Endothelial cell (in vitro differentiated cells): ENCODE results near the gene NEURL4. TPM values are rescaled to one million over a fixed set of nuclear protein-coding genes. Genes with fewer than 3 reads are reported as not detected.

Source experiments
- DNase-seq: peaks from one replicate; pipeline ENCODE4 v3.0.0; 2021; ENCODE audit warnings: low spot score
- H3K27ac Mint-ChIP-seq: one replicate; pipeline ENCODE4 v1.8.0; 2021; ENCODE audit warnings: mixed read lengths, inconsistent platforms; ENCODE audit not compliant: unreplicated experiment
- H3K27me3 Mint-ChIP-seq: one replicate; pipeline ENCODE4 v1.8.0; 2021; ENCODE audit warnings: mild to moderate bottlenecking, moderate library complexity, mixed read lengths, inconsistent platforms; ENCODE audit not compliant: unreplicated experiment
- H3K36me3 Mint-ChIP-seq: one replicate; pipeline ENCODE4 v1.8.0; 2021; ENCODE audit warnings: mild to moderate bottlenecking, low read depth, mixed read lengths, inconsistent platforms; ENCODE audit not compliant: unreplicated experiment
- H3K4me1 Mint-ChIP-seq: one replicate; pipeline ENCODE4 v1.8.0; 2021; ENCODE audit warnings: mild to moderate bottlenecking, mixed read lengths, inconsistent platforms; ENCODE audit not compliant: unreplicated experiment
- H3K4me3 Mint-ChIP-seq: one replicate; pipeline ENCODE4 v1.8.0; 2021; ENCODE audit warnings: mild to moderate bottlenecking, mixed read lengths, inconsistent platforms; ENCODE audit not compliant: unreplicated experiment
- H3K9me3 Mint-ChIP-seq: one replicate; pipeline ENCODE4 v1.8.0; 2021; ENCODE audit warnings: mixed read lengths, inconsistent platforms; ENCODE audit not compliant: unreplicated experiment
- total RNA-seq: library from RNA; stranded (reverse); fragmentation: NEBNext Ultra II Directional; extraction: Animal tissue kit (Norgen Biotek cat#: 25700); gene quantifications from one replicate; pipeline ENCODE4 v1.2.1, GENCODE V29; 2021; ENCODE audit not compliant: unreplicated experiment
- TF ChIP-seq, protein P1 (sequence below): fragments of 200-600 bp; sonication (generic); IDR thresholded peaks from one replicate; pipeline ENCODE4 v1.5.0; 2021; ENCODE audit warnings: antibody characterized with exemption; ENCODE audit not compliant: unreplicated experiment

Gene NEURL4
- total RNA-seq, 1 donor from 2014 or later, result 55.7 TPM

DNA sequence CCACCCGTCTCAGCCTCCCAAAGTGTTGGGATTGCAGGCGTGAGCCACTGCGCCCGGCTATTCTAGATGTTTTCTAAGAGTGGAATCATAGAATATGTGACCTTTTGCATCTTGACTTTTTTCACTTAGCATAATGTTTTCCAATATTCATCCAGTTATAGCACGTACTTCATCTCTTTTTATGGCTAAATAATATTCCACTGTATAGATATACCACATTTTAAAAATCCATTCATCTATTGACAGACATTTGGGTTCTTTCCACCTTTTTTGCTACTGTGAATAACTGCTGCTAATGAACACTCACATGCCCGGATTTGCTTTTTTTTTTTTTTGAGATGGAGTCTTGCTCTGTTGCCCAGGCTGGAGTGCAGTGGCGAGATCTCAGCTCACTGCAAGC lies 25.0 kb downstream of the NEURL4 start:
- Mint-ChIP-seq H3K36me3 (peaks cover 6% of the 10 kb centered on the region), H3K4me3 (no peak overlapping the region), H3K9me3 (no peaks in the 10 kb centered on the region), H3K4me1 (peaks cover 18% of the 10 kb centered on the region), H3K27me3 (peaks cover 15% of the 10 kb centered on the region), H3K27ac (peak overlapping the region; percentile 75)
- no peak for DNase-seq
- TF ChIP-seq, protein P1, sequence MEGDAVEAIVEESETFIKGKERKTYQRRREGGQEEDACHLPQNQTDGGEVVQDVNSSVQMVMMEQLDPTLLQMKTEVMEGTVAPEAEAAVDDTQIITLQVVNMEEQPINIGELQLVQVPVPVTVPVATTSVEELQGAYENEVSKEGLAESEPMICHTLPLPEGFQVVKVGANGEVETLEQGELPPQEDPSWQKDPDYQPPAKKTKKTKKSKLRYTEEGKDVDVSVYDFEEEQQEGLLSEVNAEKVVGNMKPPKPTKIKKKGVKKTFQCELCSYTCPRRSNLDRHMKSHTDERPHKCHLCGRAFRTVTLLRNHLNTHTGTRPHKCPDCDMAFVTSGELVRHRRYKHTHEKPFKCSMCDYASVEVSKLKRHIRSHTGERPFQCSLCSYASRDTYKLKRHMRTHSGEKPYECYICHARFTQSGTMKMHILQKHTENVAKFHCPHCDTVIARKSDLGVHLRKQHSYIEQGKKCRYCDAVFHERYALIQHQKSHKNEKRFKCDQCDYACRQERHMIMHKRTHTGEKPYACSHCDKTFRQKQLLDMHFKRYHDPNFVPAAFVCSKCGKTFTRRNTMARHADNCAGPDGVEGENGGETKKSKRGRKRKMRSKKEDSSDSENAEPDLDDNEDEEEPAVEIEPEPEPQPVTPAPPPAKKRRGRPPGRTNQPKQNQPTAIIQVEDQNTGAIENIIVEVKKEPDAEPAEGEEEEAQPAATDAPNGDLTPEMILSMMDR, result no peak

DNA sequence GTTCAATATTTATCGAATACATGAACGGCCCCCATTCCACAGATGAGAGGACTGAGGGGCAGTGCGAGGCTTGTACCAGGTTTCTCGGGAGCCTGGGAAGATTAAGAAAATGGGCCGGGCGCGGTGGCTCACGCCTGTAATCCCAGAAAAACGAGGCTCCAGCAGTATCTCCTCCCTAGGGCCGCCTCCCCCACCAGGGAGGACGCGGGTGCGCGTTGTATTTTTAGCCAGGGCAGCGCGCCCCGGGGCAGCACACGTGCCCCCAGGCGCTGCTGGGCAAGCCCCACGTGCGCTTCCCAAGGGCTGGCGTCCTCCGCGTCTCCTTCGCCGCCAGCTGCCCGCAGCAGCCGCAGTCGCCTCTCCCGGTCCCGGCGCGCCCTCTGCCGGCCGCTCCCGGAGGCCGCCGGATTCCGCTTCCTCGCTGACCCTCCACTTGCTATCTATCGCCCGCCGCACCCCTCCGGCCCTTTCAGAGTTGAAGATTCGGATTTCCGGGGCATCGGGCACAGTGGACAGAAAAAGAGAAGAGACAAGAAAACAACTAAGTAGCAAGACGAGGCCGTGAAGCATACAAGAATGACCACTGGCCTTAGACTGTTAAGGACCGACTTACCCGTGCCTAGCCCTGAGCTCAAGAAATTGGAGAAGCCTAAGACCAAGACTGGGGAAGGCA lies 32.8 kb downstream of the NEURL4 start:
- Mint-ChIP-seq H3K27ac (no peak overlapping the region), H3K27me3 (peaks cover 15% of the 10 kb centered on the region), H3K36me3 (no peaks in the 10 kb centered on the region), H3K4me3 (no peak overlapping the region), H3K4me1 (peaks cover 18% of the 10 kb centered on the region), H3K9me3 (no peaks in the 10 kb centered on the region)
- TF ChIP-seq, protein P1, result peak; percentile 79
- peak; percentile 95 for DNase-seq

DNA sequence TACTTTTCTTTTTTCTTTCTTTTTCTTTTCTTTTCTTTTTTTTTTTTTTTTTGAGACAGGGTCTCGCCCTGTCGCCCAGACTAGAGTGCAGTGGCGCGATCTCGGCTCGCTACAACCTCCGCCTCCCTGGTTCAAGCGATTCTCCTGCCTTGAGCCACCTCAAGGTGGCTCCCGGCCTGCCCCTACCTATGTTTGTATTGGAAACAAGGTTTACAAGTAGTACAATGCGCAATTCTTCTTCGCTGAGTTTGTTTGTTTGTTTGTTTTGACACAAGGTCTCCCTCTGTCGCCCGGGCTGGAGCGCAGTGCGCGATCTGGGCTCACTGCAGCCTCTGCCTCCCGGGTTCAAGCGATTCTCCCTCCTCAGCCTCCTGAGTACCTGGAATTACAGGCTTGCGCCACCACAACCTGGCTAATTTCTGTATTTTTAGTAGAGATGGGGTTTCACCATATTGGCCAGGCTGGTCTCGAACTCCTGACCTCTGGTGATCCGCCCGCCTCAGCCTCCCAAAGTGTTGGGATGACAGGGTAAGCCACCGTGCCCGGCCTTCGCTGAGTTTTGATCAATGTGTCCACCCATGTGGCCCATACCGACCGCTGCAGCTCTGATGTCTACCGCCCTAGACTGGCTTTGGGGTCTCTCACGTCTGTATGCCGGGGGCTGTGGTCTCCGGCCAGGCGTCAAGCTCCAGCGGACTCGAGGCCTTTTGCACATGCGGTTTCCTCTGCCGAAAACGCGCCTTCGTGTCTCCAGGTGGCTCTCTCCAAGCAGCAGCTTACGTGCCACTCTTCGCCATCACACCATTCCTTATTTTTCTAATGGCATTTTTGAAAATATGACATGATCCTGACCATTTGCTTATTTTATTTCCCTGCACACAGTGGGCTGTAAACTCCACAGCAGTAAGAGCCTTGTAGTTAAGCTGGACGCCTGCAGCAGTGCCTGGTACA lies 33.6 kb downstream of the NEURL4 start:
- no peak for DNase-seq
- Mint-ChIP-seq H3K4me1 (peaks cover 18% of the 10 kb centered on the region), H3K27ac (no peak overlapping the region), H3K27me3 (peaks cover 15% of the 10 kb centered on the region), H3K9me3 (no peaks in the 10 kb centered on the region), H3K4me3 (no peak overlapping the region), H3K36me3 (no peaks in the 10 kb centered on the region)
- TF ChIP-seq, protein P1, result no peak

DNA sequence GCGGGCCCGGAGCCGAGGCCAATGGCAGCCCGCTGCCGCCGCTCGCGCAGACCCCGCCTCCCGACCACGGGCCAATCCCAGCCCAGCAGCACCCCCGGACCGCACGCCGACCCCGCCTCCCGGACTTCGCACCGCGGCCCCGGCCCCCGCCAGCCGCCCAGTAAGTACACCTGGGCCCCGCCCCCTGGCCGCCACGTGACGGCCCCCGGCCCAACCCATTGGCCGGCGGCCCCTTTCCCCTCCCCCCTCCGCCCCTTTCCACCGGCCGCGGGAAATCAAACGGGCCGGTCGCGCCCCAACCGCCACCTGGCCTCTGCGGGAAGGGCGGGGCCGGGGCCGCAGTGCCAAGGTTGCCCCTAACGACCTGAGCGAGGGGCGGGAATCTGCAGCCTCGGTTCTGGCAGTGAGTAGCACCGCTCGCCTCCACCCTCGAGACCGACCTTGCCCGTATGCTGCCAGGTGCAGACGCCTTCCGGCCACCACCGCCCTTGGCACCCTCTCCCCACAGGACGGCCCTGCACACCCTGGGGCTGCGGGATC lies 34.5 kb downstream of the NEURL4 start, which contains the start of gene YBX2:
Gene YBX2, minus strand, starts transcription at position 26 of the 540 bp plus-strand sequence. CDS start 139 bp downstream, outside the sequence.
- DNase-seq, result peak; percentile 82
- Mint-ChIP-seq H3K36me3 (no peaks in the 10 kb centered on the region), H3K4me3 (peak within 1 kb of the TSS; percentile 78), H3K4me1 (peaks cover 14% of the 10 kb centered on the region), H3K9me3 (no peaks in the 10 kb centered on the region), H3K27me3 (peaks cover 11% of the 10 kb centered on the region), H3K27ac (no peak within 1 kb of the TSS)
- TF ChIP-seq, protein P1, result no peak
